SK-N-SH (cell line): ENCODE data around the gene DCLRE1B. TPM values are rescaled to one million over a fixed set of nuclear protein-coding genes. Genes with fewer than 3 reads are reported as not detected.
A peak's percentile ranks its signal among the peaks of the same experiment; 100 is the strongest.

Experiments
- CTCF ChIA-PET: fragments of 300-600, 350-600 bp; formaldehyde crosslinking; extraction: SDS; loops from one replicate; lab custom pipeline; 2021; lab: Yijun Ruan, JAX
- POLR2A ChIA-PET: fragments of 350-600 bp; sonication (Branson Sonifier 250); formaldehyde crosslinking; extraction: SDS; loops from one replicate; lab custom pipeline; 2020; ENCODE audit warnings: antibody characterized with exemption, inconsistent platforms; lab: Yijun Ruan, JAX
- DNase-seq: peaks from one replicate; pipeline ENCODE4 v3.0.0; 2012
- H2AFZ ChIP-seq: fragments of 200-600 bp; sonication (generic); 2 replicates; pipeline ENCODE4 v1.8.1; 2016; ENCODE audit warnings: antibody characterized with exemption, mild to moderate bottlenecking, low read depth
- H3F3A ChIP-seq: fragments of 200-600 bp; sonication (generic); replicated peaks from 2 replicates; pipeline ENCODE3; 2016; ENCODE audit warnings: antibody characterized with exemption, mild to moderate bottlenecking; ENCODE audit not compliant: insufficient read depth
- H3K27ac ChIP-seq, 2 experiments: fragments of 200-500 bp in 1 of 2; fragments of 200-600 bp in 1 of 2; sonication (Bioruptor generic) in 1 of 2; sonication (generic), shearing (Covaris generic) in 1 of 2; 2 replicates each; pipeline versions ENCODE4 v1.5.1 to v1.6.1; 2014 to 2016; ENCODE audit warnings: low read depth in 2 of 2, inconsistent platforms in 1 of 2, low read length in 1 of 2, mild to moderate bottlenecking in 1 of 2, mixed read lengths in 1 of 2
- H3K27me3 ChIP-seq: fragments of 200-600 bp; sonication (generic), shearing (Covaris generic); 2 replicates; pipeline ENCODE4 v1.6.1; 2016; ENCODE audit warnings: mixed run types; ENCODE audit not compliant: insufficient read depth
- H3K36me3 ChIP-seq, 2 experiments: fragments of 200-500 bp in 1 of 2; fragments of 200-600 bp in 1 of 2; sonication (Bioruptor generic) in 1 of 2; sonication (generic) in 1 of 2; replicated peaks in 1 of 2; 2 replicates each; pipeline versions ENCODE3 to v1.5.1; 2014 to 2016; ENCODE audit warnings: low read length in 1 of 2, mild to moderate bottlenecking in 1 of 2; ENCODE audit not compliant: insufficient read depth in 2 of 2, control insufficient read depth in 1 of 2
- H3K4me1 ChIP-seq, 2 experiments: fragments of 200-500 bp in 1 of 2; fragments of 200-600 bp in 1 of 2; sonication (Bioruptor generic) in 1 of 2; sonication (generic), shearing (Covaris generic) in 1 of 2; 2 replicates each; pipeline versions ENCODE4 v1.5.1 to v1.6.1; 2014 to 2016; ENCODE audit warnings: low read depth in 1 of 2, low read length in 1 of 2, mixed run types in 1 of 2; ENCODE audit not compliant: insufficient read depth in 2 of 2, control insufficient read depth in 1 of 2
- H3K4me2 ChIP-seq: fragments of 200-600 bp; sonication (generic), shearing (Covaris generic); 2 replicates; pipeline ENCODE4 v1.6.1; 2017; ENCODE audit warnings: mixed run types
- H3K4me3 ChIP-seq, 2 experiments: fragments of 200-500 bp in 1 of 2; fragments of 200-600 bp in 1 of 2; sonication (Bioruptor generic) in 1 of 2; sonication (generic), shearing (Covaris generic) in 1 of 2; 2 replicates each; pipeline versions ENCODE4 v1.5.1 to v1.8.1; 2014 to 2016; ENCODE audit warnings: low read depth in 2 of 2, inconsistent platforms in 1 of 2, low read length in 1 of 2, mild to moderate bottlenecking in 1 of 2, mixed read lengths in 1 of 2, moderate library complexity in 1 of 2
- H3K79me2 ChIP-seq: fragments of 200-600 bp; sonication (generic); 2 replicates; pipeline ENCODE4 v1.8.1; 2017; ENCODE audit warnings: mild to moderate bottlenecking; ENCODE audit not compliant: insufficient read depth
- H3K9ac ChIP-seq: fragments of 200-600 bp; sonication (generic); 2 replicates; pipeline ENCODE4 v1.6.1; 2017; ENCODE audit warnings: mixed run types
- H3K9me2 ChIP-seq: fragments of 200-600 bp; sonication (generic); 2 replicates; pipeline ENCODE4 v1.6.1; 2017; ENCODE audit warnings: mixed run types
- H3K9me3 ChIP-seq: fragments of 200-600 bp; sonication (generic); 2 replicates; pipeline ENCODE4 v1.6.1; 2017; ENCODE audit warnings: mixed run types, mild to moderate bottlenecking, moderate library complexity
- H4K20me1 ChIP-seq: fragments of 200-600 bp; sonication (generic); 2 replicates; pipeline ENCODE4 v1.6.1; 2017; ENCODE audit warnings: mild to moderate bottlenecking, mixed run types; ENCODE audit not compliant: insufficient read depth
- CTCF ChIP-seq: fragments of 200-600 bp; sonication (generic); IDR thresholded peaks from 2 replicates; pipeline ENCODE4 v1.6.1; 2017; ENCODE audit warnings: antibody characterized with exemption, mild to moderate bottlenecking, moderate library complexity
- FOXJ3 ChIP-seq: sonication (generic); formaldehyde crosslinking; IDR thresholded peaks from 2 replicates; pipeline ENCODE4 v1.5.1; 2020; ENCODE audit warnings: mild to moderate bottlenecking, missing genetic modification reagents
- GABPA ChIP-seq: IDR thresholded peaks from 2 replicates; pipeline ENCODE4 v1.4.0; 2012; ENCODE audit warnings: low read depth, mild to moderate bottlenecking
- MAX ChIP-seq: IDR thresholded peaks from 2 replicates; pipeline ENCODE4 v1.4.0; 2012; ENCODE audit warnings: low read depth
- MXI1 ChIP-seq: IDR thresholded peaks from 2 replicates; pipeline ENCODE4 v1.6.1; 2012; ENCODE audit warnings: mild to moderate bottlenecking, low read depth, low read length, improper control_type of control experiment
- NFIC ChIP-seq: IDR thresholded peaks from 2 replicates; pipeline ENCODE4 v1.4.0; 2012; ENCODE audit warnings: borderline replicate concordance
- POLR2AphosphoS5 ChIP-seq: IDR thresholded peaks from 2 replicates; pipeline ENCODE4 v1.6.1; 2012; ENCODE audit warnings: low read depth, low read length
- RAD21 ChIP-seq: IDR thresholded peaks from 2 replicates; pipeline ENCODE4 v1.6.1; 2012; ENCODE audit warnings: mild to moderate bottlenecking, low read length
- RCOR1 ChIP-seq: fragments of 150-350 bp; IDR thresholded peaks from 2 replicates; pipeline ENCODE4 v1.6.1; 2017; ENCODE audit warnings: antibody characterized with exemption, low read length
- TAF1 ChIP-seq: IDR thresholded peaks from 2 replicates; pipeline ENCODE4 v1.6.1; 2012; ENCODE audit warnings: low read depth, mild to moderate bottlenecking, low read length, moderate library complexity, borderline replicate concordance
- TCF12 ChIP-seq: IDR thresholded peaks from 2 replicates; pipeline ENCODE4 v1.4.0; 2012
- TEAD4 ChIP-seq: IDR thresholded peaks from 2 replicates; pipeline ENCODE4 v1.4.0; 2012; ENCODE audit warnings: mild to moderate bottlenecking, borderline replicate concordance; ENCODE audit not compliant: insufficient read depth
- ZBTB33 ChIP-seq: IDR thresholded peaks from 2 replicates; pipeline ENCODE4 v1.4.0; 2012; ENCODE audit warnings: low read depth, borderline replicate concordance
- WGBS: methylation state at CpG from one replicate; pipeline ENCODE4 v1.1.6; 2017; ENCODE audit warnings: low lambda C conversion rate; 5-methylcytosine and 5-hydroxymethylcytosine counted together
- polyA plus RNA-seq, 3 experiments: library from polyadenylated mRNA; depleted of rRNA; stranded (reverse); fragments of >200 nt; gene quantifications; 2 replicates each; pipeline ENCODE4 v1.2.3, GENCODE V29; 2012
- TF ChIP-seq, protein P1 (sequence below): IDR thresholded peaks from 2 replicates; pipeline ENCODE4 v1.6.1; 2012; ENCODE audit warnings: mild to moderate bottlenecking, low read depth, low read length, moderate library complexity

The DCLRE1B gene
- polyA plus RNA-seq, 1 of the 3 experiments (the other 2 are of a cell fraction) = 3.0 TPM

DNA sequence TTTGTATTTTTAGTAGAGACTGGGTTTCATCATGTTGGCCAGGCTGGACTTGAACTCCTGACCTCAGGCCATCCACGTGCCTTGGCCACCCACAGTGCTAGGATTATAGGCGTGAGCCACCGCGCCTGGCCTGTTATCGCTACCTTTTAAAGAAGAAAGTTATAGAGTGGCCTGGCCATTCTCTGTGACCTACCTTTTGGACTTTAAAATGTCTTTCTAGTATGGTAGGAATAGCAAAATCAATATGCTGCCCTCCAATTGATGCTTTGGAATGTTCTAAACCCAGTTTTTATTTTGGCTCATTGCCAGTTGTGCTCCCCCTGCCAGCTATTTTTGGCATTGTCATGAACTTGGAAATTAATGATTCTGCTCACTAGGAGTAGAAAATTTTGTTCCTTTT, 43.9 kb downstream of the DCLRE1B start:
- Histone ChIP-seq H3K9me2 (no peaks in the 10 kb centered on the region), H2AFZ (no peak overlapping the region), H3K4me2 (no peak overlapping the region), H3K4me3 (no peak overlapping the region), H3K27ac (no peak overlapping the region), H3K9ac (no peak overlapping the region), H3K27me3 (no peaks in the 10 kb centered on the region), H3K36me3 (peaks cover 0 to 16% of the 10 kb centered on the region in 2 experiments), H3K79me2 (peaks cover 90% of the 10 kb centered on the region), H3F3A (peaks cover 9% of the 10 kb centered on the region), H3K4me1 (peaks cover 3 to 19% of the 10 kb centered on the region in 2 experiments; a peak in 3 of 4 replicates), H4K20me1 (peaks cover 29% of the 10 kb centered on the region), H3K9me3 (no peaks in the 10 kb centered on the region)
- TF ChIP-seq, protein P1, sequence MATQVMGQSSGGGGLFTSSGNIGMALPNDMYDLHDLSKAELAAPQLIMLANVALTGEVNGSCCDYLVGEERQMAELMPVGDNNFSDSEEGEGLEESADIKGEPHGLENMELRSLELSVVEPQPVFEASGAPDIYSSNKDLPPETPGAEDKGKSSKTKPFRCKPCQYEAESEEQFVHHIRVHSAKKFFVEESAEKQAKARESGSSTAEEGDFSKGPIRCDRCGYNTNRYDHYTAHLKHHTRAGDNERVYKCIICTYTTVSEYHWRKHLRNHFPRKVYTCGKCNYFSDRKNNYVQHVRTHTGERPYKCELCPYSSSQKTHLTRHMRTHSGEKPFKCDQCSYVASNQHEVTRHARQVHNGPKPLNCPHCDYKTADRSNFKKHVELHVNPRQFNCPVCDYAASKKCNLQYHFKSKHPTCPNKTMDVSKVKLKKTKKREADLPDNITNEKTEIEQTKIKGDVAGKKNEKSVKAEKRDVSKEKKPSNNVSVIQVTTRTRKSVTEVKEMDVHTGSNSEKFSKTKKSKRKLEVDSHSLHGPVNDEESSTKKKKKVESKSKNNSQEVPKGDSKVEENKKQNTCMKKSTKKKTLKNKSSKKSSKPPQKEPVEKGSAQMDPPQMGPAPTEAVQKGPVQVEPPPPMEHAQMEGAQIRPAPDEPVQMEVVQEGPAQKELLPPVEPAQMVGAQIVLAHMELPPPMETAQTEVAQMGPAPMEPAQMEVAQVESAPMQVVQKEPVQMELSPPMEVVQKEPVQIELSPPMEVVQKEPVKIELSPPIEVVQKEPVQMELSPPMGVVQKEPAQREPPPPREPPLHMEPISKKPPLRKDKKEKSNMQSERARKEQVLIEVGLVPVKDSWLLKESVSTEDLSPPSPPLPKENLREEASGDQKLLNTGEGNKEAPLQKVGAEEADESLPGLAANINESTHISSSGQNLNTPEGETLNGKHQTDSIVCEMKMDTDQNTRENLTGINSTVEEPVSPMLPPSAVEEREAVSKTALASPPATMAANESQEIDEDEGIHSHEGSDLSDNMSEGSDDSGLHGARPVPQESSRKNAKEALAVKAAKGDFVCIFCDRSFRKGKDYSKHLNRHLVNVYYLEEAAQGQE = no peak
- TF ChIP-seq NFIC (peak; percentile 83), ZBTB33 (no peak), CTCF (peak; percentile 60), RAD21 (no peak), MAX (no peak), FOXJ3 (no peak)
- peak; percentile 44 for DNase-seq
- ChIA-PET POLR2A (no interaction called here), CTCF (interaction anchor here (1.2 to 1.6 kb wide), 4 partner anchors 9 to 241 kb away, joined by 3 to 4 read pairs (median 4); no protein-coding TSS in a partner anchor)
- WGBS = 94% methylated on average over 5 of the region's 5 CpGs

DNA sequence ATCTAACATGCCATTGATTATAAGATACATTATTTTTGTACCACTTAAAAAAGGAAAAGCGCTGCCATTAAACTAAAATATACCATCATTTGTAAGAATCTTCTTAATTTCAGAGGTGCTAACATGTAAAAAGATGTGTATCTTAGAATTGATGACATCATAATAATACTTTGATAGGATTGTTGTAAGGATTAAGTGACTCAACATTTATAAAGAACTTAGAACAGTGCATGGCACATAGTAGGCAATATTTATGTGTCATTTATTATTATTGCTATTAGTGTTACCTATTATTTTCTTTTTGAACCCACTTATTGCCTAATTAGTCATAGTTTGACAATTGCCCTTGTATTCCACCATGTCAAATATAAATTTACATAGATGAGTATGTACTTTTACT, 45.8 kb downstream of the DCLRE1B start:
- no peaks in the 10 kb centered on the region for H3K9me3 ChIP-seq
- no peak overlapping the region for H3K4me2 ChIP-seq
- H2AFZ ChIP-seq = no peak overlapping the region
- H3K4me1 ChIP-seq = peaks cover 3 to 19% of the 10 kb centered on the region in 2 experiments; a peak in 3 of 4 replicates
- DNase-seq = no peak
- H3K27ac ChIP-seq = no peak overlapping the region
- CTCF ChIA-PET = interaction anchor here (6.6 kb wide), 1 partner anchor 28 kb away, joined by 31 read pairs; the partner anchor contains the start of gene OLFML3
- peaks cover 9% of the 10 kb centered on the region for H3F3A ChIP-seq
- peaks cover 26% of the 10 kb centered on the region for H4K20me1 ChIP-seq
- H3K79me2 ChIP-seq = peaks cover 71% of the 10 kb centered on the region
- POLR2A ChIA-PET = no interaction called here
- H3K9ac ChIP-seq = no peak overlapping the region
- no peak for TF ChIP-seq ZBTB33
- TF ChIP-seq TCF12 = no peak
- no peak for TF ChIP-seq POLR2AphosphoS5
- TF ChIP-seq MXI1 = no peak
- TF ChIP-seq NFIC = no peak
- no peak for TF ChIP-seq TEAD4
- TF ChIP-seq RCOR1 = no peak
- TF ChIP-seq GABPA = no peak
- TF ChIP-seq TAF1 = no peak
- TF ChIP-seq, all 33 proteins: peak for 0
- no peak overlapping the region for H3K4me3 ChIP-seq
- H3K9me2 ChIP-seq = no peaks in the 10 kb centered on the region
- 97% methylated on average over 1 of the region's 1 CpG for WGBS
- peaks cover 15 to 22% of the 10 kb centered on the region in 2 experiments for H3K36me3 ChIP-seq
- no peaks in the 10 kb centered on the region for H3K27me3 ChIP-seq
